Measurements from ENCODE around the gene HIPK3. TPM values are rescaled to one million over a fixed set of nuclear protein-coding genes. Genes with fewer than 3 reads are reported as not detected.
A peak's percentile ranks its signal among the peaks of the same experiment; 100 is the strongest.
"Not testable (repeated sequence)": the region's sequence is repeated elsewhere in the genome, so short reads cannot be mapped to it uniquely, and the experiment has no call there.

Gene HIPK3
- total and polyA plus RNA-seq, 7 experiments from 2014 or later, result 24.0 to 92.5 (median 55.0) TPM

DNA sequence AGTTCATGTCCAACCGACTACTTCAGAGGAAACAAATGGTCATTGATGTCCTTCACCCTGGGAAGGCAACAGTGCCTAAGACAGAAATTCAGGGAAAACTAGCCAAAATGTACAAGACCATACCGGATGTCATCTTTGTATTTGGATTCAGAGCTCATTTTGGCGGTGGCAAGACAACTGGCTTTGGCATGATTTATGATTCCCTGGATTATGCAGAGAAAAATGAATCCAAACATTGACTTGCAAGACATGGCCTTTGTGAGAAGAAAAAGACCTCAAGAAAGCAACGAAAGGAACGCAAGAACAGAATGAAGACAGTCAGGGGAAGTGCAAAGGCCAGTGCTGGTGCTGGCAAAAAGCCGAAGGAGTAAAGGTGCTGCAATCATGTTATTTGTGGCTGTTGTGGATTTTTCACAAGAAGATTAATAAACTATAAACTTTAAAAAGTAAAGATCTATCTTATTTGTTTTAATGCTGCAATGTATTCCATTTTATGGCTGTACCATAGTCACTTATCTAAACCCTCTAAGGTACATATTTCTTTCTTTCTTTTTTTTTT, 20.1 kb upstream of the HIPK3 start:
- H3K27me3 ChIP-seq (ENCODE audit: control insufficient read depth in 2 of 2, insufficient read depth in 2 of 2, low read length in 2 of 2), result no peaks in the 10 kb centered on the region
- Mint-ChIP-seq H3K9me3 (peaks cover 0 to under 1% (median 0%) of the 10 kb centered on the region in 11 donors), H3K4me1 (no peaks in the 10 kb centered on the region), H3K4me3 (no peak overlapping the region), H3K36me3 (no peaks in the 10 kb centered on the region), H3K27me3 (peaks cover 0 to 2% (median 0%) of the 10 kb centered on the region in 5 donors), H3K27ac (no peak overlapping the region)
- no peak for ATAC-seq
- H3K36me3 ChIP-seq (ENCODE audit: control insufficient read depth in 2 of 3, insufficient read depth in 3 of 3, low read length in 3 of 3), result no peaks in the 10 kb centered on the region
- POLR2A ChIA-PET, result no interaction called here
- H3K27ac ChIP-seq (ENCODE audit: low read depth, low read length), result no peak overlapping the region
- H3K9me3 ChIP-seq (ENCODE audit: control insufficient read depth in 2 of 3, low read length in 3 of 3), result no peaks in the 10 kb centered on the region
- no peaks in the 10 kb centered on the region for H3K4me1 ChIP-seq (ENCODE audit: control insufficient read depth in 2 of 2, insufficient read depth in 2 of 2, low read length in 2 of 2)
- DNase-seq, result no peak
- intact Hi-C loops (cut with micrococcal nuclease), result no loop called here
- H3K4me3 ChIP-seq (ENCODE audit: low read length), result no peak overlapping the region
- CTCF ChIA-PET, result no interaction called here

GRCh38 chr11:33242575-33242974, 14.6 kb upstream of the HIPK3 start:
- Histone ChIP-seq H3K9me3 (ENCODE audit: control insufficient read depth in 2 of 3, low read length in 3 of 3) (no peaks in the 10 kb centered on the region), H3K36me3 (ENCODE audit: control insufficient read depth in 2 of 3, insufficient read depth in 3 of 3, low read length in 3 of 3) (no peaks in the 10 kb centered on the region), H3K27ac (ENCODE audit: low read depth, low read length) (no peak overlapping the region), H3K4me1 (ENCODE audit: control insufficient read depth in 2 of 2, insufficient read depth in 2 of 2, low read length in 2 of 2) (no peaks in the 10 kb centered on the region), H3K4me3 (ENCODE audit: low read length) (no peak overlapping the region), H3K27me3 (ENCODE audit: control insufficient read depth in 2 of 2, insufficient read depth in 2 of 2, low read length in 2 of 2) (no peaks in the 10 kb centered on the region)
- ATAC-seq (no peak), DNase-seq (no peak)
- H3K36me3 Mint-ChIP-seq, result peaks cover 0 to 4% (median 3%) of the 10 kb centered on the region in 5 donors
- CTCF ChIA-PET, result no interaction called here
- intact Hi-C loops (cut with micrococcal nuclease), result no loop called here
- POLR2A ChIA-PET, result no interaction called here
- peaks cover 0 to 21% (median 6%) of the 10 kb centered on the region in 5 donors for H3K27me3 Mint-ChIP-seq
- H3K9me3 Mint-ChIP-seq, result peaks cover 3 to 9% (median 5%) of the 10 kb centered on the region in 11 donors
- no peak overlapping the region for H3K4me3 Mint-ChIP-seq
- no peak overlapping the region for H3K27ac Mint-ChIP-seq
- no peaks in the 10 kb centered on the region for H3K4me1 Mint-ChIP-seq

DNA sequence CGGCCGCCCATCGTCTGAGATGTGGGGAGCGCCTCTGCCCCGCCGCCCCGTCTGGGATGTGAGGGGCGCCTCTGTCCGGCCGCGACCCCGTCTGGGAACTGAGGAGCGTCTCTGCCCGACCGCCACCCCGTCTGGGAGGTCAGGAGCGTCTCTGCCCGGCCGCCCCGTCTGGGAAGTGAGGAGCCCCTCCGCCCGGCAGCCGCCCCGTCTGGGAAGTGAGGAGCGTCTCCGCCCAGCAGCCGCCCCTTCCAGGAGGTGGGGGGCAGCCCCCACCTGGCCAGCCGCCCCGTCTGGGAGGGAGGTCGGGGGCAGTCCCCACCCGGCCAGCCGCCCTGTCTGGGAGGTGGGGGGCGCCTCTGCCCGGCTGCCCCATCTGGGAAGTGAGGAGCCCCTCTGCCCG, 13.5 kb upstream of the HIPK3 start:
- H3K9me3 ChIP-seq (ENCODE audit: control insufficient read depth in 2 of 3, low read length in 3 of 3); H3K36me3 Mint-ChIP-seq; DNase-seq; H3K4me1 Mint-ChIP-seq; CTCF ChIA-PET; H3K4me1 ChIP-seq (ENCODE audit: control insufficient read depth in 2 of 2, insufficient read depth in 2 of 2, low read length in 2 of 2); H3K27me3 ChIP-seq (ENCODE audit: control insufficient read depth in 2 of 2, insufficient read depth in 2 of 2, low read length in 2 of 2); H3K36me3 ChIP-seq (ENCODE audit: control insufficient read depth in 2 of 3, insufficient read depth in 3 of 3, low read length in 3 of 3); POLR2A ChIA-PET; H3K27ac ChIP-seq (ENCODE audit: low read depth, low read length); H3K4me3 Mint-ChIP-seq; H3K4me3 ChIP-seq (ENCODE audit: low read length); H3K27ac Mint-ChIP-seq; intact Hi-C loops (cut with micrococcal nuclease); H3K9me3 Mint-ChIP-seq; ATAC-seq: not testable (repeated sequence)
- peaks cover 0 to 21% (median 13%) of the 10 kb centered on the region in 5 donors for H3K27me3 Mint-ChIP-seq

DNA sequence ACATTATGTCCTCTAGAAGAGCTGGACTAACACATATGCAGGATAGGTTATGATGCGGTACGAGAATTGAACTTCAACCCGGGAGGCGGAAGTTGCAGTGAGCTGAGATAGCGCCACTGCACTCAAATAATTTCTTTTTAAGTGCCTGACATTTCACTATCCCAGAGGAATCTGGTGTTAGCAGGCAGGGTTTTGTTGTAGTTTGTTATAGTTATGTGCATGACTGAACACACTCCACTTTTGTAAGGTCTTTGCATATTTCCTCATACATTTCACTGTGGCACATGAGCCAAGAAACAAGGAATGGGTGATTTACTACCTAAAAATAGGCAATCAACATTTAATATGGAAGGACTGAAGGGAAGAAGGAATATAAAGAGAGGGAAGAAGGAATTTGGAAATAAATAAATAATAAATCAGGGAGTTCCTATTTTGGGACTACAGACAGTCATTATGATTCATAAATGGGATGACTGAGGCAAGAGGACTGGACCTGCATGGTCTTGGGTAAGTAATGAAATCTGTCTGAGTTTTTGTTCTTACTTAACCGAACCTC, 8.7 kb upstream of the HIPK3 start:
- no peak overlapping the region for H3K4me3 Mint-ChIP-seq
- H3K4me1 ChIP-seq (ENCODE audit: control insufficient read depth in 2 of 2, insufficient read depth in 2 of 2, low read length in 2 of 2), result no peaks in the 10 kb centered on the region
- H3K27ac ChIP-seq (ENCODE audit: low read depth, low read length), result no peak overlapping the region
- H3K9me3 Mint-ChIP-seq, result no peaks in the 10 kb centered on the region
- no peaks in the 10 kb centered on the region for H3K36me3 ChIP-seq (ENCODE audit: control insufficient read depth in 2 of 3, insufficient read depth in 3 of 3, low read length in 3 of 3)
- ATAC-seq, result no peak
- H3K27ac Mint-ChIP-seq, result no peak overlapping the region
- no peaks in the 10 kb centered on the region for H3K4me1 Mint-ChIP-seq
- POLR2A ChIA-PET, result interaction anchor here (0.6 kb wide), 2 partner anchors 11 to 360 kb away, joined by 3 to 5 read pairs; no protein-coding TSS in a partner anchor
- H3K9me3 ChIP-seq (ENCODE audit: control insufficient read depth in 2 of 3, low read length in 3 of 3), result no peaks in the 10 kb centered on the region
- intact Hi-C loops (cut with micrococcal nuclease), result no loop called here
- H3K27me3 Mint-ChIP-seq, result peaks cover 0 to 19% (median 13%) of the 10 kb centered on the region in 5 donors
- CTCF ChIA-PET, result no interaction called here
- no peak overlapping the region for H3K4me3 ChIP-seq (ENCODE audit: low read length)
- H3K27me3 ChIP-seq (ENCODE audit: control insufficient read depth in 2 of 2, insufficient read depth in 2 of 2, low read length in 2 of 2), result no peaks in the 10 kb centered on the region
- DNase-seq, result no peak
- H3K36me3 Mint-ChIP-seq, result no peaks in the 10 kb centered on the region

- Histone ChIP-seq H3K36me3 (ENCODE audit: control insufficient read depth in 2 of 3, insufficient read depth in 3 of 3, low read length in 3 of 3) (peaks cover 0 to 6% (median 0%) of the 10 kb centered on the region in 3 experiments), H3K4me3 (ENCODE audit: low read length) (peak overlapping the region; percentile 63), H3K27me3 (ENCODE audit: control insufficient read depth in 2 of 2, insufficient read depth in 2 of 2, low read length in 2 of 2) (no peaks in the 10 kb centered on the region), H3K9me3 (ENCODE audit: control insufficient read depth in 2 of 3, low read length in 3 of 3) (no peaks in the 10 kb centered on the region), H3K4me1 (ENCODE audit: control insufficient read depth in 2 of 2, insufficient read depth in 2 of 2, low read length in 2 of 2) (peaks cover 20 to 22% of the 10 kb centered on the region in 2 donors), H3K27ac (ENCODE audit: low read depth, low read length) (peak overlapping the region; percentile 97)
- ChIA-PET POLR2A (interaction anchor here (0.6 to 0.9 kb wide), 3 partner anchors 11 to 213 kb away, joined by 3 read pairs; no protein-coding TSS in a partner anchor), CTCF (interaction anchor here (0.6 to 1.3 kb wide), 2 partner anchors 8 to 86 kb away, joined by 3 to 4 read pairs; no protein-coding TSS in a partner anchor)
- DNase-seq (no peak), ATAC-seq (no peak)
- Mint-ChIP-seq H3K27me3 (peaks cover 0 to 4% (median 0%) of the 10 kb centered on the region in 5 donors), H3K36me3 (peaks cover 0 to 4% (median 0%) of the 10 kb centered on the region in 5 donors), H3K4me1 (peaks cover 13 to 37% (median 29%) of the 10 kb centered on the region in 7 donors), H3K27ac (peak overlapping the region; percentile 94 to 99 (median 96)), H3K9me3 (no peaks in the 10 kb centered on the region), H3K4me3 (peak overlapping the region; percentile 90 to 99 (median 92))
- intact Hi-C loops (cut with micrococcal nuclease), result loop anchor here (2.0 to 10.0 kb wide), 15 partner anchors 36 to 1889 kb away; partner anchors contain the start of genes CAPRIN1 (in 2 of the 2), DCDC1 (in 2 of the 2), DNAJC24 (in 2 of the 2) and TCP11L1 (in 2 of the 2)
Observed at GRCh38 chr11:33256031-33256812, 959 bp upstream of the HIPK3 start.

GRCh38 chr11:33256813-33257159, 395 bp upstream of the HIPK3 start:
- ChIA-PET POLR2A (interaction anchor here (0.7 to 0.9 kb wide), 2 partner anchors 58 to 72 kb away, joined by 3 read pairs; no protein-coding TSS in a partner anchor), CTCF (interaction anchor here (0.6 to 0.8 kb wide), 2 partner anchors 86 to 95 kb away, joined by 3 read pairs; no protein-coding TSS in a partner anchor)
- Mint-ChIP-seq H3K4me3 (peak overlapping the region; percentile 90 to 99 (median 92)), H3K27me3 (peaks cover 0 to 4% (median 0%) of the 10 kb centered on the region in 5 donors), H3K4me1 (peaks cover 19 to 43% (median 34%) of the 10 kb centered on the region in 7 donors), H3K27ac (peak overlapping the region; percentile 94 to 99 (median 96)), H3K9me3 (no peaks in the 10 kb centered on the region), H3K36me3 (peaks cover 0 to 9% (median 0%) of the 10 kb centered on the region in 5 donors)
- ATAC-seq (no peak), DNase-seq (no peak)
- H3K36me3 ChIP-seq (ENCODE audit: control insufficient read depth in 2 of 3, insufficient read depth in 3 of 3, low read length in 3 of 3), result peaks cover 0 to 6% (median 0%) of the 10 kb centered on the region in 3 experiments
- intact Hi-C loops (cut with micrococcal nuclease), result loop anchor here (1.0 to 10.0 kb wide), 19 partner anchors 36 to 1889 kb away; partner anchors contain the start of genes CAPRIN1 (in 2 of the 2), DCDC1 (in 2 of the 2), DNAJC24 (in 2 of the 2) and EIF3M (in 2 of the 2)
- H3K4me3 ChIP-seq (ENCODE audit: low read length), result peak overlapping the region; percentile 63
- peak overlapping the region; percentile 97 for H3K27ac ChIP-seq (ENCODE audit: low read depth, low read length)
- peaks cover 21 to 24% of the 10 kb centered on the region in 2 donors for H3K4me1 ChIP-seq (ENCODE audit: control insufficient read depth in 2 of 2, insufficient read depth in 2 of 2, low read length in 2 of 2)
- no peaks in the 10 kb centered on the region for H3K9me3 ChIP-seq (ENCODE audit: control insufficient read depth in 2 of 3, low read length in 3 of 3)
- no peaks in the 10 kb centered on the region for H3K27me3 ChIP-seq (ENCODE audit: control insufficient read depth in 2 of 2, insufficient read depth in 2 of 2, low read length in 2 of 2)
